ENCODE results near the gene ADRM1. TPM values are rescaled to one million over a fixed set of nuclear protein-coding genes. Genes with fewer than 3 reads are reported as not detected.

The ADRM1 gene
- total and polyA plus RNA-seq, 2 experiments from 2014 or later: 206 to 243 TPM

DNA sequence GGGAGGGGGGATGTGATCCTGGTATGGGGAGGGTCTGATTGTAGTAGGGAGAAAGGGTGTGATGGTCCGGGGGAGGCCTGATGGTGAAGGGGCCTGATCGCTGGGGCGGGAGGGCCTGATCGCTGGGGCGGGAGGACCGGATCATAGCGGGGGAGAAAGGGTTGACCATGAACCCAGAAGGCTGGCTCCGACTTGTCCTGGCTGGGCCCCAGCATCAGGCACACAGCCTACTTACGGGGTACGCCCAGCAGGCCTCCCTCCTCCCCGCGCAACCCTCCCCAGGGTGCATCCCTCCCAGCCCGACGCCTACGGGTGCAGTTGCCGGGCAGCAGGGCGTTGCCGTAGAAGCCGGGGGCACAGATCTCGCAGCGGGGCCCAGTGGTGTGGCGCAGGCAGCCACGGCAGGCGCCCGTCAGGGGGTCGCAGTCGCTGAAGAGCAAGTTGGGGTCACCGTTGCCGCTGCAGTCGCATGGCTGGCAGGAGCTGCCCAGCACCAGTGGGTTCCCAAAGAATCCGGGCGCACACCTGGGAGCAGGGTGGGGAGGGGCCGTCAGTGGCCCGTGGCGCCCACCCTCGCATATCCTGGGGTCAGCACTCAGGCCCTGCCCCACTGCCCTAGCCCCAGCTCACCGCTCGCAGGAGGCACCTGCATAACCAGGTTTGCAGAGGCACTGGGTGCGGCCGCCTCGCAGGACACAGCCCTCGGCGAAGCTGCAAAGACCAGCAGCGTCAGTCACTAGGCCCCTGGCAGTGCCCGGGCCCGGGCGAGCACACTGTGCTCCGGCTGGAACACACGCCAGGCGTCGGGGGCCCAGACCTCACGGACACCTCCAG lies 20.6 kb downstream of the ADRM1 start:
- H3K27me3 ChIP-seq (ENCODE audit: insufficient read depth): no peaks in the 10 kb centered on the region
- peaks cover 29% of the 10 kb centered on the region for H3K36me3 ChIP-seq (ENCODE audit: insufficient read depth)
- DNase-seq (ENCODE audit: low spot score) (no peak), ATAC-seq (no peak)
- Mint-ChIP-seq H3K4me3 (no peak overlapping the region), H3K36me3 (ENCODE audit: low read depth) (peaks cover 81% of the 10 kb centered on the region), H3K4me1 (no peaks in the 10 kb centered on the region; the same call in 2 of the 3 replicates), H3K27ac (no peak overlapping the region), H3K27me3 (ENCODE audit: insufficient read depth, low read depth, poor library complexity) (peaks cover 26% of the 10 kb centered on the region), H3K9me3 (peaks cover 19% of the 10 kb centered on the region)
- no peak overlapping the region for H3K4me3 ChIP-seq
- no peak overlapping the region for H2AFZ ChIP-seq
- H3K9me2 ChIP-seq (ENCODE audit: insufficient read depth): no peaks in the 10 kb centered on the region
- H3F3A ChIP-seq (replicated peaks; ENCODE audit: low read depth): peaks cover 26% of the 10 kb centered on the region
- no peaks in the 10 kb centered on the region for H3K4me1 ChIP-seq (ENCODE audit: insufficient read depth)
- H3K79me2 ChIP-seq (replicated peaks; ENCODE audit: insufficient read depth): no peaks in the 10 kb centered on the region
- no peaks in the 10 kb centered on the region for H4K20me1 ChIP-seq (replicated peaks; ENCODE audit: insufficient read depth)
- TF ChIP-seq, protein P1, sequence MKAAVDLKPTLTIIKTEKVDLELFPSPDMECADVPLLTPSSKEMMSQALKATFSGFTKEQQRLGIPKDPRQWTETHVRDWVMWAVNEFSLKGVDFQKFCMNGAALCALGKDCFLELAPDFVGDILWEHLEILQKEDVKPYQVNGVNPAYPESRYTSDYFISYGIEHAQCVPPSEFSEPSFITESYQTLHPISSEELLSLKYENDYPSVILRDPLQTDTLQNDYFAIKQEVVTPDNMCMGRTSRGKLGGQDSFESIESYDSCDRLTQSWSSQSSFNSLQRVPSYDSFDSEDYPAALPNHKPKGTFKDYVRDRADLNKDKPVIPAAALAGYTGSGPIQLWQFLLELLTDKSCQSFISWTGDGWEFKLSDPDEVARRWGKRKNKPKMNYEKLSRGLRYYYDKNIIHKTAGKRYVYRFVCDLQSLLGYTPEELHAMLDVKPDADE (IDR thresholded peaks at IDR 0.05): no peak
- no peak overlapping the region for H3K27ac ChIP-seq (ENCODE audit: low read depth)
- no peak overlapping the region for H3K4me2 ChIP-seq

DNA sequence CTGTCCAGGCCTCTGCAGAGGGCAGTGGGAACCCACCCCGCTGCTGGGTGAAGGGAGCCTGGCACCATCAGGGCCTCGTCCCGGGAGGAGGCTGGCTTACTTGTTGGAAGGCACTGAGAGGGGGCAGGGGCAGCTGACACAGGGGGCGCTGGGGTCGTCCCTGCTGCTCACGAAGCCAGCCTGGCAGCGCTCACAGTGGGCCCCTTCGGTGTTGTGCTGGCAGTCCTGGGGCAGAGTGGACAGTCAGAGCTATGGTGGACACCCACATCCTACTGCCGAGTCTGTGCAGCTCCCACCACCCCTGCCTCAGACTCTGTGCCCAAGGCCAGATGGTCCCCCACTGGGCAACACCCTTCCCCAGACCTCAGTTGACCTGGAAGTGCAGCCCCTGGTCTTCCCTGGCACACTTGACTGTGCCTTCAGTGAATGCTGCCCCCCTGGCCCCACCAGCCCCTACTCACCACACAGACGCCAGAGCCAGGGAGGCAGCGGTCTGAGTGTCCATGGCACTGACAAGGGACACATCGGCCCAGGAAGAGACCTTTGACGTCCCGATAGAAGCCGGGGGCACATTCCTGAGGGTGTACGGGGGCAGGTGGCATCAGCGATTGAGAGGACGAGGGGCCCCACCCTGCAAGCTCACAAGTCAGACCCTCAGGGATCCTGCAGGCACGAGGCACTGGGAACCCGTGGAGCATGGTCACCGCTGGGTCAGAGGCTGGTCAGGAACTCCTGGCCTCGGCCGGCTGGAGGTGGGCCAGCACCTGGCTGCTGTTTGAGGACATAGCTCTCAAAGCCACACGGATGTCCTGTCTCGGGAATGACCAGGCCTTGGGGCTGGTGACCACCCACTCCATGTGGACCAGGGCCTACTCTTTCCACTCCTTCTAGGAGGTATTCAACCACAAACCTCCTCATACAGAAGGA lies 21.4 kb downstream of the ADRM1 start:
- Histone ChIP-seq H3F3A (replicated peaks; ENCODE audit: low read depth) (peaks cover 17% of the 10 kb centered on the region), H2AFZ (no peak overlapping the region), H4K20me1 (replicated peaks; ENCODE audit: insufficient read depth) (no peaks in the 10 kb centered on the region), H3K4me1 (ENCODE audit: insufficient read depth) (no peaks in the 10 kb centered on the region), H3K4me3 (no peak overlapping the region), H3K9me2 (ENCODE audit: insufficient read depth) (no peaks in the 10 kb centered on the region), H3K79me2 (replicated peaks; ENCODE audit: insufficient read depth) (no peaks in the 10 kb centered on the region), H3K27me3 (ENCODE audit: insufficient read depth) (no peaks in the 10 kb centered on the region), H3K4me2 (no peak overlapping the region), H3K36me3 (ENCODE audit: insufficient read depth) (peaks cover 26% of the 10 kb centered on the region), H3K27ac (ENCODE audit: low read depth) (no peak overlapping the region)
- Mint-ChIP-seq H3K36me3 (ENCODE audit: low read depth) (peaks cover 77% of the 10 kb centered on the region), H3K4me1 (no peaks in the 10 kb centered on the region; the same call in 2 of the 3 replicates), H3K27me3 (ENCODE audit: insufficient read depth, low read depth, poor library complexity) (peaks cover 18% of the 10 kb centered on the region), H3K27ac (no peak overlapping the region), H3K4me3 (no peak overlapping the region), H3K9me3 (peaks cover 10% of the 10 kb centered on the region)
- DNase-seq (ENCODE audit: low spot score) (no peak), ATAC-seq (no peak)
- no peak for TF ChIP-seq EZH2 (IDR thresholded peaks at IDR 0.05; ENCODE audit: low read depth, unreplicated experiment)
- no peak for TF ChIP-seq NANOG (IDR thresholded peaks at IDR 0.05; ENCODE audit: borderline replicate concordance)
- TF ChIP-seq STAT1 (IDR thresholded peaks at IDR 0.05; ENCODE audit: unreplicated experiment): no peak
- no peak for TF ChIP-seq CREB1 (CRISPR knock-in tag; IDR thresholded peaks at IDR 0.05; ENCODE audit: low read depth)
- TF ChIP-seq, protein P2, sequence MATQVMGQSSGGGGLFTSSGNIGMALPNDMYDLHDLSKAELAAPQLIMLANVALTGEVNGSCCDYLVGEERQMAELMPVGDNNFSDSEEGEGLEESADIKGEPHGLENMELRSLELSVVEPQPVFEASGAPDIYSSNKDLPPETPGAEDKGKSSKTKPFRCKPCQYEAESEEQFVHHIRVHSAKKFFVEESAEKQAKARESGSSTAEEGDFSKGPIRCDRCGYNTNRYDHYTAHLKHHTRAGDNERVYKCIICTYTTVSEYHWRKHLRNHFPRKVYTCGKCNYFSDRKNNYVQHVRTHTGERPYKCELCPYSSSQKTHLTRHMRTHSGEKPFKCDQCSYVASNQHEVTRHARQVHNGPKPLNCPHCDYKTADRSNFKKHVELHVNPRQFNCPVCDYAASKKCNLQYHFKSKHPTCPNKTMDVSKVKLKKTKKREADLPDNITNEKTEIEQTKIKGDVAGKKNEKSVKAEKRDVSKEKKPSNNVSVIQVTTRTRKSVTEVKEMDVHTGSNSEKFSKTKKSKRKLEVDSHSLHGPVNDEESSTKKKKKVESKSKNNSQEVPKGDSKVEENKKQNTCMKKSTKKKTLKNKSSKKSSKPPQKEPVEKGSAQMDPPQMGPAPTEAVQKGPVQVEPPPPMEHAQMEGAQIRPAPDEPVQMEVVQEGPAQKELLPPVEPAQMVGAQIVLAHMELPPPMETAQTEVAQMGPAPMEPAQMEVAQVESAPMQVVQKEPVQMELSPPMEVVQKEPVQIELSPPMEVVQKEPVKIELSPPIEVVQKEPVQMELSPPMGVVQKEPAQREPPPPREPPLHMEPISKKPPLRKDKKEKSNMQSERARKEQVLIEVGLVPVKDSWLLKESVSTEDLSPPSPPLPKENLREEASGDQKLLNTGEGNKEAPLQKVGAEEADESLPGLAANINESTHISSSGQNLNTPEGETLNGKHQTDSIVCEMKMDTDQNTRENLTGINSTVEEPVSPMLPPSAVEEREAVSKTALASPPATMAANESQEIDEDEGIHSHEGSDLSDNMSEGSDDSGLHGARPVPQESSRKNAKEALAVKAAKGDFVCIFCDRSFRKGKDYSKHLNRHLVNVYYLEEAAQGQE (IDR thresholded peaks at IDR 0.05; ENCODE audit: unreplicated experiment): no peak
- TF ChIP-seq, protein P3, sequence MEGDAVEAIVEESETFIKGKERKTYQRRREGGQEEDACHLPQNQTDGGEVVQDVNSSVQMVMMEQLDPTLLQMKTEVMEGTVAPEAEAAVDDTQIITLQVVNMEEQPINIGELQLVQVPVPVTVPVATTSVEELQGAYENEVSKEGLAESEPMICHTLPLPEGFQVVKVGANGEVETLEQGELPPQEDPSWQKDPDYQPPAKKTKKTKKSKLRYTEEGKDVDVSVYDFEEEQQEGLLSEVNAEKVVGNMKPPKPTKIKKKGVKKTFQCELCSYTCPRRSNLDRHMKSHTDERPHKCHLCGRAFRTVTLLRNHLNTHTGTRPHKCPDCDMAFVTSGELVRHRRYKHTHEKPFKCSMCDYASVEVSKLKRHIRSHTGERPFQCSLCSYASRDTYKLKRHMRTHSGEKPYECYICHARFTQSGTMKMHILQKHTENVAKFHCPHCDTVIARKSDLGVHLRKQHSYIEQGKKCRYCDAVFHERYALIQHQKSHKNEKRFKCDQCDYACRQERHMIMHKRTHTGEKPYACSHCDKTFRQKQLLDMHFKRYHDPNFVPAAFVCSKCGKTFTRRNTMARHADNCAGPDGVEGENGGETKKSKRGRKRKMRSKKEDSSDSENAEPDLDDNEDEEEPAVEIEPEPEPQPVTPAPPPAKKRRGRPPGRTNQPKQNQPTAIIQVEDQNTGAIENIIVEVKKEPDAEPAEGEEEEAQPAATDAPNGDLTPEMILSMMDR (conservative IDR thresholded peaks at IDR 0.05; ENCODE audit: low read depth in 2 of 2): no peak
- TF ChIP-seq, protein P1 (IDR thresholded peaks at IDR 0.05): no peak
- TF ChIP-seq ZNF331 (CRISPR knock-in tag; IDR thresholded peaks at IDR 0.05; ENCODE audit: low read depth): no peak

Measured in GM23338 (cell line).